OCI-LY1 (cell line): ENCODE data around the gene PREX1.

Source experiments
- H2AFZ ChIP-seq: fragments of 200-600 bp; sonication (generic), shearing (Covaris generic); 2 replicates; pipeline ENCODE4 v1.6.0; 2014; ENCODE audit warnings: antibody characterized with exemption, mild to moderate bottlenecking, low read length
- H3F3A ChIP-seq: fragments of 200-600 bp; sonication (generic), shearing (Covaris generic); 2 replicates; pipeline ENCODE4 v1.6.0; 2014; ENCODE audit warnings: mild to moderate bottlenecking, antibody characterized with exemption, low read length, moderate library complexity; ENCODE audit not compliant: insufficient read depth
- H3K27ac ChIP-seq: fragments of 200-600 bp; sonication (generic); 2 replicates; pipeline ENCODE4 v1.5.1; 2014; ENCODE audit warnings: low read length, mixed run types, mild to moderate bottlenecking, low read depth; ENCODE audit not compliant: poor library complexity, severe bottlenecking
- H3K27me3 ChIP-seq: fragments of 200-600 bp; sonication (generic); 2 replicates; pipeline ENCODE4 v1.6.0; 2014; ENCODE audit warnings: antibody characterized with exemption, mild to moderate bottlenecking, low read length, moderate library complexity; ENCODE audit not compliant: insufficient read depth
- H3K36me3 ChIP-seq: fragments of 200-600 bp; sonication (generic); 2 replicates; pipeline ENCODE4 v1.6.1; 2014; ENCODE audit warnings: mild to moderate bottlenecking, antibody characterized with exemption, low read length, moderate library complexity, mixed read lengths; ENCODE audit not compliant: insufficient read depth
- H3K4me1 ChIP-seq: fragments of 200-600 bp; sonication (generic); 2 replicates; pipeline ENCODE4 v1.5.1; 2014; ENCODE audit warnings: mild to moderate bottlenecking, low read length, moderate library complexity; ENCODE audit not compliant: insufficient read depth, severe bottlenecking
- H3K4me2 ChIP-seq: fragments of 200-600 bp; sonication (generic), shearing (Covaris generic); 2 replicates; pipeline ENCODE4 v1.6.1; 2014; ENCODE audit warnings: low read length
- H3K4me3 ChIP-seq: fragments of 200-600 bp; sonication (generic); 2 replicates; pipeline ENCODE4 v1.5.1; 2014; ENCODE audit warnings: low read length, low read depth, mild to moderate bottlenecking, mixed read lengths; ENCODE audit not compliant: poor library complexity, severe bottlenecking
- H3K79me2 ChIP-seq: fragments of 200-600 bp; shearing (Covaris generic); 2 replicates; pipeline ENCODE4 v1.6.1; 2016; ENCODE audit warnings: mixed run types, low read length, mixed read lengths; ENCODE audit not compliant: insufficient read depth
- H3K9ac ChIP-seq: fragments of 200-600 bp; sonication (generic), shearing (Covaris generic); 2 replicates; pipeline ENCODE4 v1.6.1; 2014; ENCODE audit warnings: mild to moderate bottlenecking, low read length, mixed read lengths
- H3K9me2 ChIP-seq: fragments of 200-600 bp; sonication (generic), shearing (Covaris generic); 2 replicates; pipeline ENCODE4 v1.6.1; 2014; ENCODE audit warnings: low read depth, mild to moderate bottlenecking, low read length, mixed read lengths
- H3K9me3 ChIP-seq: fragments of 200-600 bp; shearing (Covaris generic); 2 replicates; pipeline ENCODE4 v1.6.1; 2014; ENCODE audit warnings: low read length, mixed read lengths
- H4K20me1 ChIP-seq: fragments of 200-600 bp; sonication (generic), shearing (Covaris generic); 2 replicates; pipeline ENCODE4 v1.6.0; 2016; ENCODE audit warnings: mild to moderate bottlenecking, low read length; ENCODE audit not compliant: insufficient read depth
- CTCF ChIP-seq: fragments of 200-600 bp; sonication (generic), shearing (Covaris generic); IDR thresholded peaks from 2 replicates; pipeline ENCODE4 v1.5.1; 2017; ENCODE audit warnings: mild to moderate bottlenecking, antibody characterized with exemption, low read length, moderate library complexity, mixed read lengths
- EZH2 ChIP-seq: fragments of 200-600 bp; sonication (generic), shearing (Covaris generic); IDR thresholded peaks from 2 replicates; pipeline ENCODE4 v1.8.0; 2017; ENCODE audit warnings: borderline replicate concordance, mixed run types, mild to moderate bottlenecking, antibody characterized with exemption, low read length, moderate library complexity, mixed read lengths

Gene PREX1

DNA sequence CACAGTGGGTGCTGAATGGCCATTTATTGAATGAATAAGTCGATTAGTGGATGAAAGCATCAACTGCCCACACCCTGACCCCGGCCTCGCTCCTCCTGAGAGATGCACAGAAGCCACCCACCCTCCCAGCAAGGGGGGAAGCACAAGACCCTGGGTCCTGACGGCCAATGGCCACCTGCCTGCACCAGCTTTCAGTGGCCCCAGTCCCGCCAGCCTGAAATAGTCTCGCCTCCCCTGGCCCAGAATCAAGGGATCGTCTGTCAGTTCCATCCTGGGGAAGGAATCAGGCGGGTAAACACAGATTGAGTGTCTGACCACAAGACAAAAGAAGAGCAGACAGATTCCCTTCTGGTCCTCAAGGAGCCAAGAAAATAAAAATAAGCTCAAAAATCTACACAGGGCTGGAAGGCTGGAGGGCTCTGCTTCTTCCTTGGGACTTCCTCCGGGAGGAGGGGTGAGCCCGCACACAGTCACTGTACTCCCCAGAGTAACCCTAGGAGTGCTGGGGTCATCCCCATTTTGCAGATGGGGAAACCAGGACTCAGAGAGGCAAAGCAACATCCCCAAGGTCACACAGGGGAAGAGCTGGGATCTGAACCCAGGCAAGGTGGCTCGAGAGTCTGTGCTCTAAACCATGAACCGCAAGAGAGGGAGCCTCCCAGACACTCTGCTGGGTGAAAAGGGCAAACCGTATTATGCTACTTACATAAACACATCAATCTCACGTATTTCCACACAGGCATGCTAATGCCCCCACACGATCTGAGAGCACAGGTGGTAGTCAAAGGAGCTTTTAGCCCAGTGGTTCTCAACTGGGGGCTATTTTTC lies 7.8 kb downstream of the PREX1 start:
- no peaks in the 10 kb centered on the region for H3K79me2 ChIP-seq
- TF ChIP-seq EZH2 (no peak), CTCF (no peak)
- no peaks in the 10 kb centered on the region for H4K20me1 ChIP-seq
- H3K36me3 ChIP-seq, result no peaks in the 10 kb centered on the region
- H2AFZ ChIP-seq, result no peak overlapping the region
- H3K9ac ChIP-seq, result no peak overlapping the region
- no peaks in the 10 kb centered on the region for H3K9me2 ChIP-seq
- no peaks in the 10 kb centered on the region for H3K4me1 ChIP-seq
- no peaks in the 10 kb centered on the region for H3K9me3 ChIP-seq
- H3K27me3 ChIP-seq, result peaks cover 12% of the 10 kb centered on the region
- H3F3A ChIP-seq, result no peaks in the 10 kb centered on the region
- H3K4me3 ChIP-seq, result no peak overlapping the region
- no peak overlapping the region for H3K4me2 ChIP-seq
- no peak overlapping the region for H3K27ac ChIP-seq

DNA sequence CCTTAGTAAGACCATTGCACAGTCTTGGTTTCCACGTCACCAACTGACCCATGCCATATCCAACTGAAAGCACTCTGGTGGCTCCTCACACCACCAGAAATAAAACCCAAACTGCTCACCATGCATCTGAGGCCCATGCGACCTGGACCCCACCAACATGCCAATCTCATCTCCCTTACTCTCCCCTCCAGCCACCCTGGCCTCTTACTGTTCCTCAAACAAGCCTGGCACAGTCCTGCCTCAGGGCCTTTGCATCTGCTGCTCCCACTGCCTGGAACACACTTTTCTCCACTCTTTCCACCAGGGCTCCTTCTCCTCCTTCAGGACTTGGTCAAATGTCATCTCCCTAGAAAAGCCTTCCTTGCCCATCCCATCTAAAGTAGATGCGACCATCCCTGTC lies 8.7 kb downstream of the PREX1 start:
- Histone ChIP-seq H3K36me3 (no peaks in the 10 kb centered on the region), H3K9me2 (no peaks in the 10 kb centered on the region), H3K79me2 (no peaks in the 10 kb centered on the region), H3K27me3 (peaks cover 12% of the 10 kb centered on the region), H4K20me1 (no peaks in the 10 kb centered on the region), H3K9me3 (no peaks in the 10 kb centered on the region), H3K27ac (no peak overlapping the region), H2AFZ (no peak overlapping the region), H3K4me2 (no peak overlapping the region), H3K4me3 (no peak overlapping the region), H3K4me1 (no peaks in the 10 kb centered on the region), H3F3A (no peaks in the 10 kb centered on the region), H3K9ac (no peak overlapping the region)
- TF ChIP-seq EZH2 (no peak), CTCF (no peak)

DNA sequence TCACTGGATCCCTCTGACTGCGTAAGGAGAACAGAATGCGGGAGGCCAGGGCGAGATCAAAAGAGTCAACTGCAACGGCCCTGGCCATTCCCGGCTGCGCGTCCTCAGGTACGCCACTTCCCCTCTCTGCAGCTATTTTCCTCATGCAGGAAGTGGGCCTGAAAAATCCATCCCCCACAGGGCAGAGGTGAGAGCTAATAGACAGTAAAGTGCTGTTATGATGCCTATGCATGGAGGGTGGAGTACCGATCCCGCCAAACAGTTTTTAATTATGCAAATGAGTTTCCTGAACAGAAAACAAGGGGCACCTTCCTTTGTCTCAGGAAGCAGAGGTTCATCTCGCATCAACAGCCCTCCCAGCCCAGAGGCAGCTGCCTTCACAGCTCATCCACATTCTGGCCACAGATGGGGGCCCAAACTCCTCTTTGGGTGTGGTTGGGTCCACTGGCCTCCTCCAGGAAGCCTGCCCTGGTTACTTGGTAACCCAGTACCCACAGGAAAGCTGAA lies 9.3 kb downstream of the PREX1 start:
- no peak for TF ChIP-seq CTCF
- no peak for TF ChIP-seq EZH2
- Histone ChIP-seq H3F3A (no peaks in the 10 kb centered on the region), H3K4me2 (no peak overlapping the region), H3K4me1 (no peaks in the 10 kb centered on the region), H3K27ac (no peak overlapping the region), H3K36me3 (no peaks in the 10 kb centered on the region), H3K9me2 (no peaks in the 10 kb centered on the region), H3K79me2 (no peaks in the 10 kb centered on the region), H2AFZ (no peak overlapping the region), H3K27me3 (peaks cover 12% of the 10 kb centered on the region), H3K4me3 (no peak overlapping the region), H4K20me1 (no peaks in the 10 kb centered on the region), H3K9ac (no peak overlapping the region), H3K9me3 (no peaks in the 10 kb centered on the region)
